HG03558 (cell line): Measurements from ENCODE around the gene MOB3B.
A peak's percentile ranks its signal among the peaks of the same experiment; 100 is the strongest.

ENCODE experiments used
- ATAC-seq: cut with Tn5 transposase; IDR thresholded peaks from one replicate; pipeline ENCODE4 v1.9.1; 2021; ENCODE audit warnings: moderate number of reproducible peaks; ENCODE audit not compliant: unreplicated experiment; ENCODE audit errors: extremely low read depth

MOB3B gene

GRCh38 chr9:27351438-27351837, 178.2 kb downstream of the MOB3B start:
- no peak for ATAC-seq

- ATAC-seq = no peak
These were observed 179.1 kb downstream of the MOB3B start for GRCh38 chr9:27350382-27350976.

GRCh38 chr9:27349698-27350080, 179.9 kb downstream of the MOB3B start:
- no peak for ATAC-seq

GRCh38 chr9:27348785-27349697, 180.6 kb downstream of the MOB3B start:
- no peak for ATAC-seq

- ATAC-seq = no peak
These were observed 181.7 kb downstream of the MOB3B start for GRCh38 chr9:27347889-27348288.

- no peak for ATAC-seq
These were observed 184.8 kb downstream of the MOB3B start for GRCh38 chr9:27344776-27345175.

- no peak for ATAC-seq
These were observed 187.9 kb downstream of the MOB3B start for GRCh38 chr9:27341545-27342294.

- ATAC-seq = no peak
These were observed 188.6 kb downstream of the MOB3B start for GRCh38 chr9:27340961-27341511.

- no peak for ATAC-seq
These were observed 189.3 kb downstream of the MOB3B start for GRCh38 chr9:27340285-27340674.

GRCh38 chr9:27339661-27340284, 189.8 kb downstream of the MOB3B start:
- ATAC-seq = no peak

GRCh38 chr9:27338527-27338903, 191.1 kb downstream of the MOB3B start:
- no peak for ATAC-seq

GRCh38 chr9:27337833-27338526, 191.6 kb downstream of the MOB3B start:
- no peak for ATAC-seq

GRCh38 chr9:27337236-27337635, 192.4 kb downstream of the MOB3B start:
- ATAC-seq = no peak

GRCh38 chr9:27336829-27337228, 192.8 kb downstream of the MOB3B start:
- ATAC-seq = no peak

GRCh38 chr9:27336126-27336525, 193.5 kb downstream of the MOB3B start:
- ATAC-seq = no peak

GRCh38 chr9:27335075-27335474, 194.5 kb downstream of the MOB3B start:
- ATAC-seq = no peak

- peak; percentile 82 for ATAC-seq
These were observed 196.2 kb downstream of the MOB3B start for GRCh38 chr9:27333241-27334052.

GRCh38 chr9:27331393-27331792, 198.2 kb downstream of the MOB3B start:
- no peak for ATAC-seq

GRCh38 chr9:27329291-27329690, 200.3 kb downstream of the MOB3B start:
- no peak for ATAC-seq
